C4-2B (cell line): ENCODE measurements around the gene C16orf82.

ENCODE experiments used
- ZFX ChIP-seq: fragments of 450-650 bp; IDR thresholded peaks from 2 replicates; pipeline ENCODE4 v1.6.1; 2017
- TF ChIP-seq, protein P1 (sequence below): fragments of 450-650 bp; conservative IDR thresholded peaks from 2 replicates; pipeline ENCODE4 v1.5.1; 2017; ENCODE audit warnings: mild to moderate bottlenecking

DNA sequence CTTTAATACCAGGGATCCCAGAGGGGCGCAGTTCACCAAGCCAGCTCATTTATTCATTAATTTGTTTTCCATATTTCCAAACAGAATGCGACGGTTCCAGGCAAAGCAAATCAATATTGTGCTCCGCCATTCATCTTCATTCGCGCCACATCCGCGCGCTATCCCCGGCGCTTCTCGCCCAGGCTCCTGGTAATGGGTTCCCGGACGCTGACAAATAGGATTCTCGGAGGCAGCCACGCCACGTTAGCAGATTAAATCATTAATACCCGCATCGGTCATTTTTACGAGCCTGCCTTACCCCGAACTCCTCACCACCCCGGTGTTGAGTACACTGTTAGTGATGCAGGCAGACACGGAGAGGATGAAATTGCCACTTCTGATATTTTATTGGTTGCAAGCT is 26.0 kb upstream of the C16orf82 start:
- TF ChIP-seq, protein P1, sequence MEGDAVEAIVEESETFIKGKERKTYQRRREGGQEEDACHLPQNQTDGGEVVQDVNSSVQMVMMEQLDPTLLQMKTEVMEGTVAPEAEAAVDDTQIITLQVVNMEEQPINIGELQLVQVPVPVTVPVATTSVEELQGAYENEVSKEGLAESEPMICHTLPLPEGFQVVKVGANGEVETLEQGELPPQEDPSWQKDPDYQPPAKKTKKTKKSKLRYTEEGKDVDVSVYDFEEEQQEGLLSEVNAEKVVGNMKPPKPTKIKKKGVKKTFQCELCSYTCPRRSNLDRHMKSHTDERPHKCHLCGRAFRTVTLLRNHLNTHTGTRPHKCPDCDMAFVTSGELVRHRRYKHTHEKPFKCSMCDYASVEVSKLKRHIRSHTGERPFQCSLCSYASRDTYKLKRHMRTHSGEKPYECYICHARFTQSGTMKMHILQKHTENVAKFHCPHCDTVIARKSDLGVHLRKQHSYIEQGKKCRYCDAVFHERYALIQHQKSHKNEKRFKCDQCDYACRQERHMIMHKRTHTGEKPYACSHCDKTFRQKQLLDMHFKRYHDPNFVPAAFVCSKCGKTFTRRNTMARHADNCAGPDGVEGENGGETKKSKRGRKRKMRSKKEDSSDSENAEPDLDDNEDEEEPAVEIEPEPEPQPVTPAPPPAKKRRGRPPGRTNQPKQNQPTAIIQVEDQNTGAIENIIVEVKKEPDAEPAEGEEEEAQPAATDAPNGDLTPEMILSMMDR = no peak
- no peak for TF ChIP-seq ZFX
